IPS-18a (cell line): ENCODE results near the gene TXN.

Experiments used
- H3K27ac ChIP-seq: one replicate; pipeline ENCODE4 v1.5.1; 2013; ENCODE audit warnings: low read length
- H3K27me3 ChIP-seq: one replicate; pipeline ENCODE4 v1.6.1; 2013; ENCODE audit warnings: mild to moderate bottlenecking, low read length; ENCODE audit not compliant: control insufficient read depth, insufficient read depth
- H3K36me3 ChIP-seq: one replicate; pipeline ENCODE4 v1.6.1; 2013; ENCODE audit warnings: low read depth, low read length; ENCODE audit not compliant: control insufficient read depth
- H3K4me1 ChIP-seq: one replicate; pipeline ENCODE4 v1.6.1; 2013; ENCODE audit warnings: low read depth, low read length; ENCODE audit not compliant: control insufficient read depth
- H3K4me3 ChIP-seq: one replicate; pipeline ENCODE4 v1.5.1; 2013; ENCODE audit warnings: low read length
- H3K9ac ChIP-seq: one replicate; pipeline ENCODE4 v1.6.1; 2013; ENCODE audit warnings: mild to moderate bottlenecking, low read length, moderate library complexity
- H3K9me3 ChIP-seq: one replicate; pipeline ENCODE4 v1.6.1; 2013; ENCODE audit warnings: low read depth, low read length; ENCODE audit not compliant: control insufficient read depth

Gene TXN

DNA sequence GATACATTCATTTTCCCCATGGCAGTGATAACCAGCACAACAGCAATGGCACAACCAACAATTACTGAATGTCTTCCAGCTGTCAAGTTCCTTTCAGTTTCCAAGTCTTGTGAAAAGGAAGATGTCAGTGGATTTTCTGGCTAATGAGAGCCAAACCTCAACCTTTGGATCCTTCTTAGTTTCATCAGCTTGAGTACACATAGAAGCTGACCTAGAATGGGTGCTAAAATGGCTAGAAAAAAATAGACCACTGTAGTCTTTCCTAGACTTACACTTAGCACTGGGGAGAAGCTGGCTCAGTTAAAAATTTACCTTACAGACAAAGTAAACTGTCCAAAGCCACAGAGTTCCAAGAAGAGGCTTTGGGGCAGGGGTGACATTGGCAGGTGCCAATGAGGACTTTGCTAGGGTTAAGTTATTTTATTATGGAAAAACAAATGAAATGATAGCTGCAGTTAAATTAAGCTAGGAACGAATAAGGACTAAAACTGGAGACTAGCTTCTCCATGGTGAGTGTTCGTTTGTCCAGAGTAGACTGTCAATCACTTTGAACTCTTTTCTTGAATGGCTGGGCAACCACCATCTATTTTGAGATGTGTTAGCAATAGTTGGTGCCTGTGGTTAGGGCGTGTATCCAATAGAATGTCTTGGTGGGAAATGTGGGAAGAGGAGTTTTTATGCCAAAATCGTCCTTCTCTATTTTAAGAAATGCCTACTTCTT, 25.9 kb upstream of the TXN start:
- Histone ChIP-seq H3K4me3 (no peak overlapping the region), H3K4me1 (no peaks in the 10 kb centered on the region), H3K36me3 (no peaks in the 10 kb centered on the region), H3K9me3 (no peaks in the 10 kb centered on the region), H3K9ac (no peak overlapping the region), H3K27me3 (no peaks in the 10 kb centered on the region), H3K27ac (no peak overlapping the region)

DNA sequence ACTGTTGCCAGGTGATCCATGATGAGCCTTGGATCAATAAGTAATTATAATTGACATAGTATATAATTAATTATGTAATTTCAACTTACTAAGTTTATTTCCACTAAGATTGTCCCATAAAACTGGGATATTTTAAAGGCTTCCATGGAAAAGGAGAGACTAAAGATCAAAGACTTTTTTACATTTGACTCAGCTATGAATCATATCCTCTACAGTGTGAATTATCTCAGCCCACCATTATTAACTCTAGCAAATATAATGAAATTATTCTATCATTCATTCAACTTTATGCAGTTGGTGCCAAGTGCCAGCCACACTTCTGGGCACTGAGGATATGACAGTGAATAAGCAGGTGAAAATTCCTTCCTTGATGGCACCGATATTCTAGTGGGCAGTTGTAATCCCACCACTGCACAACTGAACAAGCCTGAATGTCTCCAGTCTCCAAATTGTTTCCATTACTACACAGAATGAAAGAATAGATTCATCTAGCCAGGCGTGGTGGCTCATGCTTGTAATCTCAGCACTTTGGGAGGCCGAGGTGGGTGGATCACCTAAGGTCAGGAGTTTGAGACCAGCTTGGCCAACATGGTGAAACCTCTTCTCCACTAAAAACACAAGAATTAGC, 21.9 kb upstream of the TXN start:
- H3K36me3 ChIP-seq: no peaks in the 10 kb centered on the region
- H3K9ac ChIP-seq: no peak overlapping the region
- no peaks in the 10 kb centered on the region for H3K27me3 ChIP-seq
- H3K27ac ChIP-seq: no peak overlapping the region
- no peak overlapping the region for H3K4me3 ChIP-seq
- no peaks in the 10 kb centered on the region for H3K4me1 ChIP-seq
- no peaks in the 10 kb centered on the region for H3K9me3 ChIP-seq

DNA sequence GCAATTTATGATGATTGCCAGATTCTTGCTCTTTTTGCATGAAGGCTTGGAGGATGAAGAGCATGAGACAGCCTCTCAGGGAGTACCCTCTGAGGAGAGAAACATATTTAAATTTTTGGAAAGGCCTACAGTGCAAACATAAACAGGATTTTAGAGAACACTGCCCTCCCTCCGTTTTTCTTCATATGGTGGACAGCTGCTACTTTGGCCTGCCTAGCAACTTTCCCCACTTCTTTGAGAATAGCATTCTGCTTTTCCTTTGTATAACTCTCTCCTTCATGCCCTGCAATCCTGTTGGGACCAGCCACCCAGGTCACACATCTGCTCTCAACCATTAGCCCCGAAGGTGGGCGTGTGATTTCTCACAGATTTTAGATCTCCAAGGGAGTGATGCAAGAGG, 20.5 kb upstream of the TXN start:
- Histone ChIP-seq H3K36me3 (no peaks in the 10 kb centered on the region), H3K9me3 (no peaks in the 10 kb centered on the region), H3K27ac (no peak overlapping the region), H3K9ac (no peak overlapping the region), H3K4me1 (no peaks in the 10 kb centered on the region), H3K27me3 (no peaks in the 10 kb centered on the region), H3K4me3 (no peak overlapping the region)

DNA sequence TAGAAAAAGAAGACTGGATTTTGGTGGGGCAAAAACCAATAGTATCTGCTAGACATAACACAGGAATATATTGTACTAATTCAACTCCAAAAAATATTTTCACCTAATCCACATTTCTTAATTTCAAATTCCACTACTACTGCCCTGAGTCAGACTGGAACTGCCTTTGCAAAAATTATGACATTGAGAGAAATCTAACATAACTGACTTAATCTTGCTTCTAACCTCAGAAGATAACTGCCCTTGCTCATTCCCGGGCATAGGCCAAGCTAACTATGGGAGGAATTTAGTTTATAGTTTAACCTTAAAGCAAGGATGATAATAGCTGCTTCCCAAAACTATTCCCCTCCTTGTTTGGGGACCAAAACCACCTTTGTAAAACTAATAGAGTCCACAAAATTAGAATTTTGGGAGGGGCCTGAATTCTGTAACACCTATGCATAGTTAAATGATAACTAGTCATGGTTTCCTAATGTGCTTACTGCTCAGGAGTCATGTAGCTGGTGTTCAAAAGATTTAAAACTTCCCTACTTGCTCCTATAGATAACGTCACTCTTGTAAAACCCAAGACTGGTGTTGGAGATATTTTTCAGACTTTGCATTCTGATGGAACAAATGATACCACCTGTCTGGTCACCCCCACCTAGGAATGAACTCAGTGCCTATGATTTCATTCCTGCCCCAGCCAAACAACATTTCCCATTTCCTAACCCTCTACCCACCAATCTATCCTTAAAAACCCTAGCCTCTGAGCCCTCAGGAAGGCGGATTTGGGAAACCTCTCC, 14.1 kb upstream of the TXN start:
- H3K27ac ChIP-seq: no peak overlapping the region
- H3K4me1 ChIP-seq: no peaks in the 10 kb centered on the region
- H3K9me3 ChIP-seq: no peaks in the 10 kb centered on the region
- no peak overlapping the region for H3K9ac ChIP-seq
- no peak overlapping the region for H3K4me3 ChIP-seq
- no peaks in the 10 kb centered on the region for H3K36me3 ChIP-seq
- no peaks in the 10 kb centered on the region for H3K27me3 ChIP-seq

DNA sequence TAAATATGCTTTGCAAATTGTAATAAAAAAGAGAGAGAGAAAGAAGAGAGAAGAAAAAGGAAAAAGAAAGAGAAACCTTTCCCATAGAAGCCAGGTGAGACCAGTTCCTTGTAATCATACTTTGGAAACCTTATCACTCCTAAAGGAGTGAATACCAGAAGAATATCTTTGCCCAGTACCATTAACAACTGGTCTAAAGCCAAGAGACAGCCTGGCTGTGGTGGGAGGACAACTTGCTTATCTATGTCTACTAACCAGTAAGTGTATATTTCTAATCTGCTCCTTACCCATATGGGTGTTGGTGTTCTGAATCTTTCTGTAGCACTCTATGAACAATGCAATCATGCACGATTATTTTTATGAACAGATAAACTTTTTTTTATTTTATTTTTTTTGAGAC, 10.5 kb upstream of the TXN start:
- Histone ChIP-seq H3K9ac (no peak overlapping the region), H3K27me3 (no peaks in the 10 kb centered on the region), H3K36me3 (no peaks in the 10 kb centered on the region), H3K4me1 (no peaks in the 10 kb centered on the region), H3K27ac (no peak overlapping the region), H3K9me3 (no peaks in the 10 kb centered on the region), H3K4me3 (no peak overlapping the region)

DNA sequence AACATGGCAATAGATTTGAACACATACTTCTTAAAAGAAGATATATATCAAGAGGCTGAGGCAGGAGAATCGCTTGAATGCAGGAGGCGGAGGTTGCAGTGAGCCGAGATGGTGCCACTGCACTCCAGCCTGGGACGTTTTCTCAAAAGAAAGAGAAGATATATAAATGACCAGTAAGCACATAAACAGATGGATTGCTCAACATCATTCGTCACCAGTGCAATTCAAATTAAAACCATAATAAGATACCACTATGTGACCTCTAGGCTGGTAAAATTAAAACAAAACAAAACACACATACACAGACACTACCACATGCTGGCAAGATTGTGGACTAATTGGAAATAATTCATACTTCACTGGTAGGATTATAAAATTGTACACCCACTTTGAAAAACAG, 5.3 kb upstream of the TXN start:
- Histone ChIP-seq H3K9ac (no peak overlapping the region), H3K4me1 (peaks cover 10% of the 10 kb centered on the region), H3K4me3 (no peak overlapping the region), H3K36me3 (no peaks in the 10 kb centered on the region), H3K27ac (no peak overlapping the region), H3K27me3 (no peaks in the 10 kb centered on the region), H3K9me3 (no peaks in the 10 kb centered on the region)

DNA sequence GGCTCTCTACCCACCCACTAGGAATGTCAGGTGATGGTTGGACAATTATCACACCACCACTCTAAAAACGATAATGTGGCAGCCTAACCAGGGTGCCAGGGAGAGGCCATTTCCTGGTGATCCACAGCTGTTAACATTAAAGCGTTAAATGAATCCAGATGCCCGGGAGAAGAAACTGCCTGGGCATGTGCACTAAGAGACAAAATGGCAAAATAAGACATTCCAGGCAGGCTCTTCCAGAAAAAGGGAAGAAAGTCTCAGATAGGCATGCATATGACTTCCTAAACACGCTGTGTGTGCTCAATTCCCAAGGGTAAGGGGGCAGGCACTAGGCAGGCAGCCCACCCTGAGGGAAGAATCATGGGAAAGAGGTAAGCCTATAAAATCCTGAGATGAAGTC, 4.6 kb upstream of the TXN start:
- Histone ChIP-seq H3K9me3 (no peaks in the 10 kb centered on the region), H3K27me3 (no peaks in the 10 kb centered on the region), H3K4me3 (no peak overlapping the region), H3K27ac (no peak overlapping the region), H3K36me3 (no peaks in the 10 kb centered on the region), H3K9ac (no peak overlapping the region), H3K4me1 (peaks cover 10% of the 10 kb centered on the region)

DNA sequence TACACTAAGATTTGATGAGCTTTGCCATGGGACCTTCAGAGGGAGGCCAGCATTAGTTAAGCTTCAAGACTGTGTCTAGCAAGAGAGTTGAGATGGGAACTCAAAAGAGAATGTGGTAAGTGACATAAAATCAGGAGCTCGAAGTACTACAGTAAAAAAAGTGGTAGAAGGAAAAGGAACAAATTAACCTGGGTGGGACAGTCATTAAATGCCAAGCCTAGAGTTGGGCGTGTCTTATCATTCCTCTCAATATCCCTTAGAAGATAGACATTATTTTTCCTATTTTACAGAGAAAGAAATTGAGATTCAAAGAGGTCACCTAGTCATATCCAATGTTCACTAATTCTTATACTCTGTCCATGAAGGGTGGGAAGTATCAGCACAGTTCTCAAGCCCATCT, 3.3 kb upstream of the TXN start:
- Histone ChIP-seq H3K27ac (no peak overlapping the region), H3K4me1 (peaks cover 10% of the 10 kb centered on the region), H3K27me3 (no peaks in the 10 kb centered on the region), H3K4me3 (no peak overlapping the region), H3K36me3 (no peaks in the 10 kb centered on the region), H3K9ac (no peak overlapping the region), H3K9me3 (no peaks in the 10 kb centered on the region)

DNA sequence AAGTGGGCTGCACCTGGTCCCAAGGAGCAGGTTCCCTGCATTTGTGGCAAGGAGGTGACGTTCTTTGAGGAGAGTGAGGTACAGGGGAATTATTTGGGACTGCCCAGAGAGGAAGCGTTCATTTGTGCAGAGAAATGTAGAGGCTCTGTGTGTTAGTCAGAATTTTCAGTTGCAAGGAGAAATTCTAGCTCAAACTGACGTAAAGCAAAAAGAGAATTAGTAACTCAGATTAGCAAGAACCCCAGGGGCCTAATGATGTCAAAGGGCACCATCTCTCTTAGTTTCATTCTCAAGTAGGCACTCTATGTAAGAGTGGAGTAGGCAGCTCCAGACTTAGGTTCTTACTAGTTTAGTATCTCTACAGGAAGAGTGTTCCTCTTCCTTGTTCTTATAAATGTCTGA, 2.4 kb upstream of the TXN start:
- H3K9ac ChIP-seq: no peak overlapping the region
- H3K36me3 ChIP-seq: no peaks in the 10 kb centered on the region
- H3K27me3 ChIP-seq: no peaks in the 10 kb centered on the region
- H3K9me3 ChIP-seq: no peaks in the 10 kb centered on the region
- H3K4me1 ChIP-seq: peaks cover 12% of the 10 kb centered on the region
- H3K27ac ChIP-seq: no peak overlapping the region
- no peak overlapping the region for H3K4me3 ChIP-seq

DNA sequence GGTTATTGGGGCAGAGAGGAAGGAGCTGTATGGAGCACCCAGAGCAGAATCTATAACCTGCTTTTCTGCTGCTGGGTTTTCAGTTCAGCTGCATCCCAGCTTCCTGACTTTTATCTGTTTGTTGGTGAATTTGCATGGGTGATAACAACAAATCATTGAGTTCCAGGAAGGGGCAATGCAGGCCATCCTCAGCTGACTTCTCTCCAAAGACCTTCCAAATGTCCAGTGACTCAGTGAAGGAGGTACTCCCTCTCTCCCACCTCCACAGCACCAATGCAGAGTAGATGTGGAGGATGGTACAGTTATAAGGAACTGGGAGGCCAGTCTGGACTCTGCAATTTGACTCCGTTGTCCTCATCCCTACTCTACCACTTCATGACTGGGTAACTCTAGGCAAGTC, 1.6 kb upstream of the TXN start:
- Histone ChIP-seq H3K27me3 (no peaks in the 10 kb centered on the region), H3K9me3 (no peaks in the 10 kb centered on the region), H3K4me3 (peak overlapping the region; percentile 83), H3K27ac (no peak overlapping the region), H3K36me3 (no peaks in the 10 kb centered on the region), H3K9ac (no peak overlapping the region), H3K4me1 (peaks cover 19% of the 10 kb centered on the region)

DNA sequence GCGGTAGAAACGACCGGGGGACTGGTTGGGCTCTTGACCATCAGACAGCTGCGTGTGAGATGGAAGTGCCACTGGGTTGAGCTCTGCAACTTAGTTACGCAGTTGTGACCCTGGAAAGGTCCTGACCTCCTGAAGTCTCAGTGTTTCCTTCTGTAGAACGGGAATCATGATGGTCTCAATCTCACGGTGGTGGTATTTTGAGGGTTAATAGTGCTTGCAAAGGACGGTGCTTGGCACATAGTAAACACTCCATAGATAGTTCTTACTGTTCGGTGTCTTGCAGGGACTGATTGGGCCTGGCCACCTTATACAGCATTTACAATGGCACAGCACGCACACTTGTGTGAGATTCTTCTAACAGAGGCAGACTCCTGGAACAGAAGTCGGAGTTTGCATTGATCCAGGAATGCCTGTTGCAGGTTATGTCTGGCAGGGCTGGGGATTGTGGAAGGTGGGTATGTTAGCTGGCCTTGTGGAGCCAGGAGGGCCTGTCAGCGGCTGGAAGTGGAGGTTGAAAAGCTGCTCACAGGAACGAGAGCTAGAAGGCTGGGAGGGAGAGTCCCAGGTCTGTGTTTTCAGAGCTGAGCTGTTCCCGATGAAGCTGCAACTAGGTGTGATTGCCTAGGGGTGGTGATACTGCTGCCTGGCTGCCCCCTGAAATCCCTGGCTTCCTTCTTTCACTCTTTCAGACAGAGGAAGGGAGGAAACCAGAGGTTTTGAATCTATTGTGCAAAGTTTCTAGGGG, 962 bp upstream of the TXN start:
- H3K4me1 ChIP-seq: peaks cover 19% of the 10 kb centered on the region
- H3K9ac ChIP-seq: peak overlapping the region; percentile 60
- peak overlapping the region; percentile 83 for H3K4me3 ChIP-seq
- H3K9me3 ChIP-seq: no peaks in the 10 kb centered on the region
- no peaks in the 10 kb centered on the region for H3K27me3 ChIP-seq
- no peaks in the 10 kb centered on the region for H3K36me3 ChIP-seq
- no peak overlapping the region for H3K27ac ChIP-seq
